GM23338 (cell line): ENCODE results near the gene ARHGAP28. TPM values are rescaled to one million over a fixed set of nuclear protein-coding genes. Genes with fewer than 3 reads are reported as not detected.

Source experiments
- ATAC-seq: fragments of 200-7000 bp; cut with Tn5 transposase; 3 replicates; pipeline ENCODE4 v1.9.1; 2020
- DNase-seq: peaks from one replicate; pipeline ENCODE4 v3.0.0-alpha.2; 2015; ENCODE audit warnings: low spot score
- H2AFZ ChIP-seq: fragments of 200-600 bp; sonication (generic); 2 replicates; pipeline ENCODE4 v1.8.0; 2016; ENCODE audit warnings: antibody characterized with exemption, mild to moderate bottlenecking, moderate library complexity
- H3F3A ChIP-seq: fragments of 200-600 bp; sonication (generic); replicated peaks from 2 replicates; pipeline ENCODE4 v1.8.0; 2017; ENCODE audit warnings: antibody characterized with exemption, mixed run types, low read depth
- H3K27ac ChIP-seq: fragments of 200-600 bp; sonication (generic); 2 replicates; pipeline ENCODE4 v1.6.1; 2016; ENCODE audit warnings: low read depth
- H3K27me3 ChIP-seq: fragments of 200-600 bp; sonication (generic); 2 replicates; pipeline ENCODE4 v1.8.0; 2016; ENCODE audit warnings: mild to moderate bottlenecking, mixed run types, moderate library complexity; ENCODE audit not compliant: insufficient read depth
- H3K36me3 ChIP-seq: fragments of 200-600 bp; sonication (generic); 2 replicates; pipeline ENCODE4 v1.8.0; 2016; ENCODE audit warnings: mild to moderate bottlenecking; ENCODE audit not compliant: insufficient read depth
- H3K4me1 ChIP-seq: fragments of 200-600 bp; sonication (generic); 2 replicates; pipeline ENCODE4 v1.8.0; 2016; ENCODE audit warnings: mild to moderate bottlenecking, moderate library complexity; ENCODE audit not compliant: insufficient read depth
- H3K4me2 ChIP-seq: fragments of 200-600 bp; sonication (generic); 2 replicates; pipeline ENCODE4 v1.7.1; 2017; ENCODE audit warnings: mixed run types
- H3K4me3 ChIP-seq: fragments of 200-600 bp; sonication (generic); 2 replicates; pipeline ENCODE4 v1.6.1; 2016; ENCODE audit warnings: mixed run types
- H3K79me2 ChIP-seq: fragments of 200-600 bp; sonication (generic); replicated peaks from 2 replicates; pipeline ENCODE4 v1.8.0; 2017; ENCODE audit warnings: mild to moderate bottlenecking; ENCODE audit not compliant: insufficient read depth
- H3K9me2 ChIP-seq: fragments of 200-600 bp; sonication (generic); 2 replicates; pipeline ENCODE4 v1.8.0; 2017; ENCODE audit not compliant: insufficient read depth
- H4K20me1 ChIP-seq: fragments of 200-600 bp; sonication (generic); replicated peaks from 2 replicates; pipeline ENCODE4 v1.8.0; 2017; ENCODE audit warnings: mild to moderate bottlenecking; ENCODE audit not compliant: insufficient read depth
- H3K27ac Mint-ChIP-seq: 2 replicates; pipeline ENCODE4 v1.8.0; 2020; ENCODE audit warnings: inconsistent platforms, mild to moderate bottlenecking, moderate library complexity, mixed read lengths
- H3K27me3 Mint-ChIP-seq: 3 replicates; pipeline ENCODE4 v1.8.0; 2022; ENCODE audit warnings: low read depth, mild to moderate bottlenecking, moderate library complexity, mixed read lengths, inconsistent platforms; ENCODE audit not compliant: insufficient read depth, poor library complexity
- H3K36me3 Mint-ChIP-seq: 3 replicates; pipeline ENCODE4 v1.8.0; 2021; ENCODE audit warnings: low read depth, mild to moderate bottlenecking, inconsistent platforms, moderate library complexity, mixed read lengths
- H3K4me1 Mint-ChIP-seq: 3 replicates; pipeline ENCODE4 v1.8.0; 2020; ENCODE audit warnings: mild to moderate bottlenecking, inconsistent platforms, mixed read lengths
- H3K4me3 Mint-ChIP-seq: 3 replicates; pipeline ENCODE4 v1.8.0; 2021; ENCODE audit warnings: moderate library complexity, mild to moderate bottlenecking, inconsistent platforms, mixed read lengths
- H3K9me3 Mint-ChIP-seq: 3 replicates; pipeline ENCODE4 v1.8.0; 2020; ENCODE audit warnings: moderate library complexity, mild to moderate bottlenecking, inconsistent platforms, mixed read lengths
- CREB1 ChIP-seq: fragments of 250-450 bp; sonication (Bioruptor Pico); IDR thresholded peaks from 2 replicates; pipeline ENCODE4 v1.5.0; 2020; ENCODE audit warnings: low read depth, mild to moderate bottlenecking, moderate library complexity
- CTCF ChIP-seq, 2 experiments: fragments of 200-600 bp in 1 of 2; sonication (generic) in 1 of 2; conservative IDR thresholded peaks; 2 replicates each; pipeline versions ENCODE4 v1.5.1 to v1.6.1; 2016 to 2017; ENCODE audit warnings: antibody characterized with exemption in 2 of 2, low read depth in 2 of 2, mild to moderate bottlenecking in 2 of 2, moderate library complexity in 1 of 2
- POLR2AphosphoS5 ChIP-seq: IDR thresholded peaks from 2 replicates; pipeline ENCODE4 v1.6.1; 2016; ENCODE audit warnings: antibody characterized with exemption, low read depth
- ZNF114 ChIP-seq: fragments of 250-450 bp; sonication (Bioruptor Pico); IDR thresholded peaks from 2 replicates; pipeline ENCODE4 v1.5.0; 2020; ENCODE audit warnings: mild to moderate bottlenecking, moderate library complexity
- ZNF331 ChIP-seq: fragments of 250-450 bp; sonication (Bioruptor Pico); IDR thresholded peaks from 2 replicates; pipeline ENCODE4 v1.5.0; 2020; ENCODE audit warnings: low read depth, mild to moderate bottlenecking, moderate library complexity
- ZNF462 ChIP-seq: fragments of 250-450 bp; sonication (Bioruptor Pico); IDR thresholded peaks from 2 replicates; pipeline ENCODE4 v1.5.0; 2020; ENCODE audit warnings: mild to moderate bottlenecking, moderate library complexity
- polyA plus RNA-seq: library from polyadenylated mRNA; unstranded; fragments of >200 nt; fragmentation: Nextera tagmentation; extraction: Ambion mirVana; gene quantifications from 2 replicates; pipeline ENCODE4 v1.2.1, GENCODE V29; 2016
- total RNA-seq: library from RNA; depleted of rRNA; stranded (reverse); fragments of >200 nt; shearing (Covaris generic); gene quantifications from 2 replicates; pipeline ENCODE4 v1.2.3, GENCODE V29; 2014

ARHGAP28 gene
- total and polyA plus RNA-seq, 2 experiments from 2014 or later, result 2.8 to 9.6 TPM

- TF ChIP-seq ZNF462 (CRISPR knock-in tag), result no peak
Measured at GRCh38 chr18:6820314-6820713, 90.8 kb downstream of the ARHGAP28 start (continued).

GRCh38 chr18:6821356-6821755, 91.8 kb downstream of the ARHGAP28 start:
- TF ChIP-seq POLR2AphosphoS5 (no peak), ZNF331 (CRISPR knock-in tag) (no peak), CTCF (conservative IDR thresholded peaks at IDR 0.05; ENCODE audit: low read depth in 2 of 2) (no peak), ZNF462 (CRISPR knock-in tag) (no peak), ZNF114 (CRISPR knock-in tag) (no peak), CREB1 (CRISPR knock-in tag) (no peak)
- ATAC-seq, result no peak
- no peaks in the 10 kb centered on the region for H3K79me2 ChIP-seq
- no peak overlapping the region for H3K27ac ChIP-seq
- H3K9me2 ChIP-seq, result no peaks in the 10 kb centered on the region
- DNase-seq, result no peak
- no peak overlapping the region for H3K27ac Mint-ChIP-seq
- H3F3A ChIP-seq, result no peaks in the 10 kb centered on the region
- H3K27me3 Mint-ChIP-seq, result no peaks in the 10 kb centered on the region
- H3K36me3 Mint-ChIP-seq, result peaks cover 8% of the 10 kb centered on the region; the same call in 2 of the 3 replicates
- H3K4me3 ChIP-seq, result no peak overlapping the region
- H3K9me3 Mint-ChIP-seq, result peaks cover 4% of the 10 kb centered on the region; the same call in 1 of the 3 replicates
- no peaks in the 10 kb centered on the region for H3K4me1 ChIP-seq
- peaks cover 13% of the 10 kb centered on the region for H3K4me1 Mint-ChIP-seq
- H4K20me1 ChIP-seq, result no peaks in the 10 kb centered on the region
- H2AFZ ChIP-seq, result no peak overlapping the region
- H3K4me2 ChIP-seq, result no peak overlapping the region
- H3K27me3 ChIP-seq, result no peaks in the 10 kb centered on the region
- H3K4me3 Mint-ChIP-seq, result no peak overlapping the region
- H3K36me3 ChIP-seq, result no peaks in the 10 kb centered on the region
